Suprapubic skin (tissue), 4 donors: ENCODE measurements around the gene PDE4B.

ENCODE experiments used
- POLR2A ChIP-seq, 2 donors: fragments of 450-650 bp; IDR thresholded peaks; one replicate each; pipeline ENCODE4 v1.6.1; 2017; ENCODE audit warnings: antibody characterized with exemption in 2 of 2, mild to moderate bottlenecking in 2 of 2, moderate library complexity in 2 of 2
- POLR2AphosphoS5 ChIP-seq, 3 donors: sonication (generic); formaldehyde crosslinking; IDR thresholded peaks; one replicate each; pipeline ENCODE4 v1.6.1; 2017; ENCODE audit warnings: antibody characterized with exemption in 3 of 3
- TF ChIP-seq, protein P1 (sequence below), 2 donors: fragments of 200-600 bp in 1 of 2; fragments of 450-650 bp in 1 of 2; sonication (generic) in 1 of 2; IDR thresholded peaks; one replicate each; pipeline ENCODE4 v1.5.1; 2016 to 2019; ENCODE audit warnings: antibody characterized with exemption in 2 of 2, mild to moderate bottlenecking in 1 of 2, moderate library complexity in 1 of 2

DNA sequence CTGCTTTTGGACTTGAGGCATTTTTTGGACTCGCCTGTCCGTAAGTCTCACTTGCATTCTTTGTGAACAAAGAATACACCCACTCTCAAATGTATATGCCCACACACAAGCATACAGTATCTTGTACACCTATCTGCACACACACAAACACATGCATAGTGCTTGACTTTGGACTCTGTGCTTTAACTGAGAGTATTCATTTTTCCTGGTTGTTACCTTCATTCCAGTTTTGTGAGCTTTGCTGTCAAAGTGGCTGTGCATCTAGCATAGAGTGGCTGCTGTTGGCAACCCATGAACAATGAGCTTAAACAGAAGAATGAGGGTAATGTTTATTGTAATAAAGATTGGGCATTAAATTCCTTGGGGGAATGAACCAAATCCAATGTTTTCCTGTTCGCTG is 199.0 kb downstream of the PDE4B start:
- TF ChIP-seq POLR2A (IDR thresholded peaks at IDR 0.05) (no peak), POLR2AphosphoS5 (IDR thresholded peaks at IDR 0.05) (no peak)
- TF ChIP-seq, protein P1, sequence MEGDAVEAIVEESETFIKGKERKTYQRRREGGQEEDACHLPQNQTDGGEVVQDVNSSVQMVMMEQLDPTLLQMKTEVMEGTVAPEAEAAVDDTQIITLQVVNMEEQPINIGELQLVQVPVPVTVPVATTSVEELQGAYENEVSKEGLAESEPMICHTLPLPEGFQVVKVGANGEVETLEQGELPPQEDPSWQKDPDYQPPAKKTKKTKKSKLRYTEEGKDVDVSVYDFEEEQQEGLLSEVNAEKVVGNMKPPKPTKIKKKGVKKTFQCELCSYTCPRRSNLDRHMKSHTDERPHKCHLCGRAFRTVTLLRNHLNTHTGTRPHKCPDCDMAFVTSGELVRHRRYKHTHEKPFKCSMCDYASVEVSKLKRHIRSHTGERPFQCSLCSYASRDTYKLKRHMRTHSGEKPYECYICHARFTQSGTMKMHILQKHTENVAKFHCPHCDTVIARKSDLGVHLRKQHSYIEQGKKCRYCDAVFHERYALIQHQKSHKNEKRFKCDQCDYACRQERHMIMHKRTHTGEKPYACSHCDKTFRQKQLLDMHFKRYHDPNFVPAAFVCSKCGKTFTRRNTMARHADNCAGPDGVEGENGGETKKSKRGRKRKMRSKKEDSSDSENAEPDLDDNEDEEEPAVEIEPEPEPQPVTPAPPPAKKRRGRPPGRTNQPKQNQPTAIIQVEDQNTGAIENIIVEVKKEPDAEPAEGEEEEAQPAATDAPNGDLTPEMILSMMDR (IDR thresholded peaks at IDR 0.05): no peak
